ENCODE data around the gene PAX2.
"Not testable (repeated sequence)": the region's sequence is repeated elsewhere in the genome, so short reads cannot be mapped to it uniquely, and the experiment has no call there.

Gene PAX2

GRCh38 chr10:100744987-100745881 is at the start of gene PAX2:
PAX2 (plus strand) TSS chr10:100745582; CDS start chr10:100746261, 679 bp downstream.
- DNase-seq, result no peak

GRCh38 chr10:100696477-100696901 is 48.9 kb upstream of the PAX2 start:
- no peak for DNase-seq

DNA sequence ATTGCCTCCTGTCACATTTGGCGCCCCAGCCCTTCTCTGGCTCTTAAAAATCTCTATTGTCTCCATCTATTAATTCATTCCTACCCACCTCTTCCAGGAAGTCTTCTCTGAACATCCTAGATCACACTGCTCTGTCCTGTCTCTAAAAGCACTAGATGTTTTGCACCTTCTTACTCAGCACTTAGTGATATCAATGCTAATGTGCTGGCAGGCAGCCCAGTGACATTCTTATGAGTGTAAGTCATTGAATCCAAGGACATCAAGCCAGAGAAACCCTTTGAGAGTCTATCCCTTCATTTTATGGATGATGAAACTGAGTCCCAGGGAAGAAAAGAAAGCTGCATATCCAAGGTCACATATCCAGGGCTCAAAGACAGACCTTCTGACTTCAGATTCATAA is 48.3 kb upstream of the PAX2 start:
- no peak for DNase-seq

GRCh38 chr10:100697631-100698030 is 47.8 kb upstream of the PAX2 start:
- DNase-seq, result no peak

GRCh38 chr10:100701704-100702103 is 43.7 kb upstream of the PAX2 start:
- not testable (repeated sequence) for DNase-seq

GRCh38 chr10:100705139-100705538 is 40.2 kb upstream of the PAX2 start:
- DNase-seq, result no peak

- DNase-seq, result no peak
Measured at GRCh38 chr10:100707261-100707848, 38.0 kb upstream of the PAX2 start.

GRCh38 chr10:100709146-100710082 is 36.0 kb upstream of the PAX2 start:
- no peak for DNase-seq

- peak in 1 of 2 experiments; percentile 17 for DNase-seq
Measured at GRCh38 chr10:100710151-100710871, 35.1 kb upstream of the PAX2 start.

- no peak for DNase-seq
Measured at GRCh38 chr10:100713049-100713858, 32.1 kb upstream of the PAX2 start.

DNA sequence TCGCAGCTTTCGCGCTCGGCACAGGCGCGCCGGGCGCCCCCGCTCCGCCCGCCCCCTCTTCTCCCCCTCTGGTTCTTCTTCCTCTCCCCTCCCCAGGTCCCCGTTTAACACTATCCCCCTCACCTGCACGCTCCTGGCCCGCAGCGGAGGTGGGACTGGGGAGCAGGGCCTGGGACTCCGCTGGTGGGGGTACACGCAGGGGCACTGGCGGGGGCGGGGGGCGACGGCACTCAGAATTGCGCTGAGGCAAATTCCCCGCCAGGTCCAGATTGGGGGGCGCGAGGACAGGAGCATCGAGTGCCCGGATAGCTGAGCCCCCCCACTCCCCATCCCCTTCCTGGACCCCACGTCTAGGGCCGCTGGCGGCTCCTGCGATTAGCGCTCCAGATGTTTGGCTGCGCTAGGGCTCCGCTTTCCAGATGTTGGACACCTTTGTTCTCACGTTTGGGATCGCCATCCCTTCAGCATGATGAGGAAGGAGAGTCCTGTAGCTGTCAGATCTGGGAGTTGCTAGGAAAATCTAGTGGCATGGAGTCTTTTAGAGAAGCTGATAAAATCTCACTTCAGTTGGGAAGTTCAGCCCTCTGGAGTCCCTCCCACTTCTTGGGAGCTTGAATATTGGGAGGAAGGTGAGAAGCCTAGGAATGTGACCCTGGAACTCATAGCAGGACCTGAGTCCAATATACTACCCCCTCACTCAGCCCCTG is 31.4 kb upstream of the PAX2 start:
- no peak for DNase-seq

- no peak for DNase-seq
Measured at GRCh38 chr10:100714566-100714950, 30.8 kb upstream of the PAX2 start.

DNA sequence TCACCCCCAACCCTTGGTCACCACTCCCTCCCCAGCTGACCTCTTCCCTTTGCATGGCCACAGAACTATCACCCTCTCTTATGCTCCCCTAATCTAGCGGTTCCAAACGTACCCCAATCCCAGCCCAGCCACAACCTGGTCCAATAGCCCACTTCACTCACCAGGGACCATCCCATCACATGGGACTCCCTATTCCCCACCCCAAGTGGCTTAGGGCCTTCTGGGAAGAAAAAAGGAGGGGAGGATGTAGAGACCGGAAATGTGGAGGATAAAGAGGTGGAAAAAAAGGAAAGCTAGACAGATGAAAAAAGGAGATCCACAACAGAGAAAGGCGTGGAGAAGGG is 30.3 kb upstream of the PAX2 start:
- no peak for DNase-seq

DNA sequence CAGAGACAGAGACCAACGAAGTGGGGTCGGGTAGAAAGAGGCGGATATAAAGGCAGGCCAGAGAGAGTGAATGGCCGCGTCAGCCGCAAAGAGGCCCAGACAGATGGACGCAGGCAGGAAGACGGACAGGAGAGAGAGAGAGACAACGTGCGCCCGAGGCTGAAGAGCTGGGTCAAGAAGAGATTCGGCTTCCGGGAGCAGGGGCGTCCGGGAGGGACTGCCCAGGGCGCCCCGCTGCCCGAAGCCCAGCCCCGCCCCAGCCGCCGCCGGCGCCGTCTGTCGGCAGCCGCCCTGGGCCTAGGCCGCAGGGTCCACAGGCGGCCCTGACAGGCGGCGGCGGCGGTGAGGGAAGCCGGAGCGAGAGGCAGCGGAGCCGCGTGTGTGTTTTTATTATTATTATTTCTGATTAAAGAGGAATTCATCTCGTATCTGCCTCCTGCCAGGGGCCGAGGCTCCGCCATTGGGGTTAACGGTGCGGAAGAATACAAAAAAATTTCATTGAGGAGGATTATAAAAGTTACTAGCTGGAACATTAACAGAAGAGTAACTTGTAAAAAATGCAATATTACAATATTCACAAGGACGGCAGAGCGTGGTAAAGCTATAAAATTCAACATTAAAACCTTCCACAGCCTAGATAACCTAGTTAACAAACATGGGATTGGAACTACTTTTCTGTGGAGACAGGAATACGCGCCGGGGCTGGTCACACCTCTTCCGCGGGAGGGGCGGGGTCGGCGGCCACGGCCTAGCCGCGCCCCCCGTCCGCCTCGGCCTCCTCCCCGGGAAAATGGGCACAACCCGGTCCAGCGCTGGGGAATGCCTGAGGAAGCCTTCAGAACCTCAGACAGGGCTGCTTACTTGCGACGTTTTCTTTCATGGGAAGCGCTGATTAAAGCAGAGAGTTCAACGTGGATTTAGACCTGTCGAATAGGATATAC is 29.7 kb upstream of the PAX2 start:
- no peak for DNase-seq

DNA sequence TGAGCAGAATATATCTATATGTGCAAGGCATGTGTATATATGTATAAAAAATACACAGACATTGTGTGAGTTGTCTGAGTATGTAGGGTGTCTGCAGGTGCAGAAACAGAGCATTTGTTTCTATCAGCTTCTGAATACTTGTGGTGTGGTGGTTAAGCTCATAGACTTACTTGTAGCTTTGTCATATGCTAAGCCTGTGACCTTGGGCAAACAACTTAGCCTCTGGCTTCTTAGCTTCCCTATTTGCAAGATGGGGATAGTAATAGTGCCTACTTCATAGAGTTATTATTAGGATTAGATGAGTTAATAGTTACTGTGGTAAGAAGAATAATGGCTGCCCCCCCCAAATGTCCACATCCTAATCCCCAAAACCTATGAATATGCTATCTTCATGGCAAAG is 28.2 kb upstream of the PAX2 start:
- no peak for DNase-seq

DNA sequence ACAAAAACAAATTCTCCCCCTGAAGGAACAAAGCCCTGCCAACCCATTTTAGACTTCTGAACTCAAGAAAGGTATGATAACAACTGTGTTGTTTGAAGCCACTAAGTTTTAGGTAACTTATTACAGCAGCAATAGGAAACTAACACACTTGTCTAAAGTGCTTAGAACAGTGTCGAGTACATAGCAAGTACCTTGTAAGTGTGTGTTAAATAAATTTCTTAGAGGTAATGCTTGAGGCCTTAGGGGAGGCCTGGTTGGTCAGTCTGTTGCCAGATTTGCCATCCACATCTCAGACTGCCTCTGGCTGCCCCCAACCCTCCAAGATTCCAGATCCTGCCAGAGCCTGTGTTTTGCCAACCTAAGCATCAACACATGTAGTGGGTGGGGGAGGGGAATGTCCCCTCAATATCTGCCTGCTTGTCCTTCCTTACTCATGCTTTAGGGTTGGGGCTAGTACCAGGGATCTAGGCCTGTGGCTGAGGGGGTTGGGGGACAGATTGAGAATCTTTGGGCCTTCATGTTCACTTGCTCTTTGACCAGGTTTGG is 27.1 kb upstream of the PAX2 start:
- DNase-seq, result no peak

GRCh38 chr10:100723180-100723579 is 22.2 kb upstream of the PAX2 start:
- no peak for DNase-seq

GRCh38 chr10:100723770-100724530 is 21.4 kb upstream of the PAX2 start:
- DNase-seq, result no peak

DNA sequence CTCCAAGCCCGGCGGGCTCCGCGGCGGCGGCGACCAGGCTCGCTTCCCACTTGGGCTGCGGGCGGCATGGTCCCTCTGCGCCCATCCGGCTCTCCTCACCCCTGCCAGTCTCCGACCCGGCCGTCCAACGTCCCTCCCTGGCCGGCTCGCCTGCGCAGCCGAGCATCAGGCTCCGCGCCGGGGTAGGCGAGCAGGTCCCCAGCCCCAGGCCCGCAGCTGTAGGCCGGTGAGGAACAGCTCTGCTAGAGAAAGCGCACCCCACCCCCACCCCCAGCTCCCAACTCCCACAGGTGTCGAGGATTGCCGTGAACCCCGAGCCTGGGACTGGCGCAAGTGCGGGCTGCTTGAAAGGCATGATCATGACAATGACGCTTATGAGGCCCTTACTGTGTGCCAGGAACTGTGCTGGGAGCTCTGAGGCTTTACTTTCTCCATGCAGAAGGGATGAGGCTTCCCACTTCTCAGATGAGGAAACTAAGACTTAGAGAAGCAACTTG is 20.8 kb upstream of the PAX2 start:
- DNase-seq, result no peak

Measured in NCI-H1930 (cell line).